DND-41 (cell line): ENCODE results near the gene BICC1.

Experiments used
- ATAC-seq: fragments of 200-7000 bp; cut with Tn5 transposase; 3 replicates; pipeline ENCODE4 v1.9.1; 2021; ENCODE audit warnings: low read depth; ENCODE audit not compliant: insufficient read depth
- DNase-seq: peaks from one replicate; pipeline ENCODE4 v3.0.0-alpha.2; 2020
- H2AFZ ChIP-seq: 2 replicates; pipeline ENCODE4 v1.6.0; 2012; ENCODE audit warnings: low read depth, low read length
- H3K27ac ChIP-seq: 2 replicates; pipeline ENCODE4 v1.5.1; 2012; ENCODE audit warnings: low read length, inconsistent platforms
- H3K27me3 ChIP-seq: fragments of 200-600 bp; sonication (generic); 2 replicates; pipeline ENCODE4 v1.6.0; 2012; ENCODE audit warnings: low read length, mild to moderate bottlenecking, inconsistent platforms; ENCODE audit not compliant: insufficient read depth, poor library complexity
- H3K36me3 ChIP-seq: 2 replicates; pipeline ENCODE4 v1.5.1; 2012; ENCODE audit warnings: low read length, inconsistent platforms; ENCODE audit not compliant: insufficient read depth
- H3K4me1 ChIP-seq: 2 replicates; pipeline ENCODE4 v1.5.1; 2012; ENCODE audit warnings: mild to moderate bottlenecking, low read length; ENCODE audit not compliant: insufficient read depth
- H3K4me2 ChIP-seq: 2 replicates; pipeline ENCODE4 v1.6.0; 2012; ENCODE audit warnings: mild to moderate bottlenecking, moderate library complexity, low read length, inconsistent platforms; ENCODE audit not compliant: insufficient read depth
- H3K4me3 ChIP-seq, 2 experiments: fragments of 200-600 bp in 1 of 2; shearing (Covaris generic) in 1 of 2; 2 replicates each; pipeline ENCODE4 v1.5.1; 2012 to 2016; ENCODE audit warnings: inconsistent platforms in 2 of 2, low read length in 2 of 2, mild to moderate bottlenecking in 2 of 2, low read depth in 1 of 2, moderate library complexity in 1 of 2
- H3K79me2 ChIP-seq: 2 replicates; pipeline ENCODE4 v1.6.0; 2012; ENCODE audit warnings: low read length, inconsistent platforms; ENCODE audit not compliant: insufficient read depth
- H3K9ac ChIP-seq: 2 replicates; pipeline ENCODE4 v1.6.0; 2012; ENCODE audit warnings: low read depth, mild to moderate bottlenecking, inconsistent platforms, low read length, moderate library complexity
- H3K9me3 ChIP-seq: 2 replicates; pipeline ENCODE4 v1.5.1; 2012; ENCODE audit warnings: low read length, moderate library complexity, mild to moderate bottlenecking, inconsistent platforms; ENCODE audit not compliant: insufficient read depth, severe bottlenecking
- H4K20me1 ChIP-seq: 2 replicates; pipeline ENCODE4 v1.6.0; 2012; ENCODE audit warnings: low read length; ENCODE audit not compliant: insufficient read depth
- CTCF ChIP-seq: IDR thresholded peaks from 2 replicates; pipeline ENCODE4 v1.5.1; 2012; ENCODE audit warnings: borderline replicate concordance, low read length, moderate library complexity, mild to moderate bottlenecking; ENCODE audit not compliant: poor library complexity, severe bottlenecking; ENCODE audit errors: extremely low read depth
- EZH2 ChIP-seq: IDR thresholded peaks from 3 replicates; pipeline ENCODE4 v1.6.1; 2012; ENCODE audit warnings: borderline replicate concordance, low read depth, mild to moderate bottlenecking, moderate library complexity, low read length, inconsistent platforms; ENCODE audit not compliant: severe bottlenecking

The BICC1 gene

DNA sequence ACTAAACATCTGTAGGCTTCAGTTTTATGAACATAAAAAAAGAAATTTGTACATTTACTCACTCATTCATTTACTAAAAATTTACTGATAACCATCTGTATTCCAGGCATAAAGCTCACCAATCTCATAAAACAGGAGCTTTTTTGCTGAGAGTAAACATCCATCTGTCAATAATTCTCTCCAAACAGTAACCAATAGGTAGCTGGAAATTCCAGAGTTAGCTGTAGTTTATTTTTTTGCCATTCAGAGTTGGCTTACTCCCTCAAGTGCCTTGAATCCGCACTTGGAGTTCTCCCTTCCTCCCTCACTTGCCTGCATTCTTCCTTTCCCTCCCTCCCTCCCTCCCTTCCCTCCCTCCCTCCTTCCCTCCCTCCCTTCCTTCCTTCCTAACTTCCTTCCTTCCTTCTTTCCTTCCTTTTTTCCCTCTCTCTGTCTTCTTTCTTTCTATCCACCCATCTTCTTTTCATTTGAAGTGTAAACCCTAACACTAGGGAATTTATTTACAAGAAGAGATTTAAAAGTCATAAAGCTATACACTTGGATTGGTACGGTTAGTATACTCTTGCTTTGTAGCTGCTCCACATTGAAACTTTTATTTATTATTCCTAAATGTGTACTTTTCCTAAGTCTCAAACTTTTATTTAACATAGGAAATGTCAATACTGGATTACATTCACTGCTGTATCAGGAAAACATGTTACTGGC, 44.6 kb upstream of the BICC1 start:
- TF ChIP-seq EZH2 (no peak), CTCF (no peak)
- H3K4me2 ChIP-seq = no peak overlapping the region
- no peaks in the 10 kb centered on the region for H3K9me3 ChIP-seq
- H3K27ac ChIP-seq = no peak overlapping the region
- H3K4me3 ChIP-seq = no peak overlapping the region
- H2AFZ ChIP-seq = no peak overlapping the region
- H3K79me2 ChIP-seq = no peaks in the 10 kb centered on the region
- H3K9ac ChIP-seq = no peak overlapping the region
- no peaks in the 10 kb centered on the region for H4K20me1 ChIP-seq
- H3K36me3 ChIP-seq = no peaks in the 10 kb centered on the region
- no peaks in the 10 kb centered on the region for H3K27me3 ChIP-seq
- DNase-seq = no peak
- ATAC-seq = no peak
- H3K4me1 ChIP-seq = no peaks in the 10 kb centered on the region

GRCh38 chr10:58473976-58474375, 38.7 kb upstream of the BICC1 start:
- Histone ChIP-seq H3K9ac (no peak overlapping the region), H3K27me3 (no peaks in the 10 kb centered on the region), H3K4me2 (no peak overlapping the region), H4K20me1 (no peaks in the 10 kb centered on the region), H3K27ac (no peak overlapping the region), H3K4me1 (0 out of 2 replicates have a peak, but pooled peaks cover 3% of the 10 kb centered on the region), H2AFZ (no peak overlapping the region), H3K9me3 (no peaks in the 10 kb centered on the region), H3K4me3 (no peak overlapping the region), H3K36me3 (no peaks in the 10 kb centered on the region), H3K79me2 (no peaks in the 10 kb centered on the region)
- no peak for DNase-seq
- no peak for TF ChIP-seq EZH2
- ATAC-seq = no peak

DNA sequence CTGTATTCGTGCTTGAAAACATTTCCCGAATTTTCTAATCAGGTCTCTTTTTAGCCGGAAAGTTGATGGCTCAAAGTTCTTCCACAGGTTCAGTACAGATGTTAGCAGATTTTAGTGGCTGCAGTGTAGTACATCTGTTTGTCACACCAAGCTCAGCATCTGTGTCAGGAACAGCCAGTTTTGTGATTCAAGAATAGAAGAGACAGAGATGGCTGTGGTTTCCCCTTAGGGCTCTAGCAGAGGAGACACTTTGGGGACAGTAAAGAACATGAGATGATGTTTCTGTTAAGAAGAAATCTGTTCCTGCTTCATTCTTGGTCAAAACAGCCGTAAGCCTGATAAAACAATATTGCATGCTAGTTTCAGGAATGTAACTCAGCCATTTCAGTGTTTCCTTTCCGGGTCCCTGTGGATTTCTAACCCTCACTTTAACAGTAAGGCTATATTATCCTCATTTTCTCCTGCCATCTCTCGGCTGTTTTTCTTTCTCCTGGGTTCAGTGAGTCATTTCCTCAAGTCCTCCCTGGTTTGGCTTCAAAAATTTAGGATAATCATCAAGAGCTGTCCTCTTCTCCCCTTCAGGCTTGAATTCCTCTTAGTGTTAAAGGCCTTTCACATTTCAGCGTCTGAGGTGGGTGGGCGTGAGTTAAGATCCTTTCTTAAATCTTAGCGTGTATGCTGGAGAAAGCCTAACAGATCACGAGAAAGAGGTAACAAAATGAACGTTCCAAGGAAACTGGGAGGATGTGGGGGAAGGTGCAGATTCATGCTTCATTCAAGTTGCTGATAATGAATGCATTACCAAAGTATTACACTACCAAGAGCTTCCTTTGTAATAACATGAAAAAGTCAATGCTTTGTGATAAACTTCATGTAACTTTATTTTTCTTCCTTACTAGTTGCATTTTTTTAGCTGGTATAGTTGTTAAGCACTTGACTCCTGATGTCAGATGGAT, 37.1 kb upstream of the BICC1 start:
- Histone ChIP-seq H3K27me3 (no peaks in the 10 kb centered on the region), H3K27ac (no peak overlapping the region), H3K36me3 (no peaks in the 10 kb centered on the region), H3K4me2 (no peak overlapping the region), H4K20me1 (no peaks in the 10 kb centered on the region), H3K79me2 (no peaks in the 10 kb centered on the region), H2AFZ (no peak overlapping the region), H3K4me1 (0 out of 2 replicates have a peak, but pooled peaks cover 3% of the 10 kb centered on the region), H3K9me3 (no peaks in the 10 kb centered on the region), H3K4me3 (no peak overlapping the region), H3K9ac (no peak overlapping the region)
- DNase-seq = no peak
- TF ChIP-seq EZH2 (no peak), CTCF (no peak)
- ATAC-seq = no peak

DNA sequence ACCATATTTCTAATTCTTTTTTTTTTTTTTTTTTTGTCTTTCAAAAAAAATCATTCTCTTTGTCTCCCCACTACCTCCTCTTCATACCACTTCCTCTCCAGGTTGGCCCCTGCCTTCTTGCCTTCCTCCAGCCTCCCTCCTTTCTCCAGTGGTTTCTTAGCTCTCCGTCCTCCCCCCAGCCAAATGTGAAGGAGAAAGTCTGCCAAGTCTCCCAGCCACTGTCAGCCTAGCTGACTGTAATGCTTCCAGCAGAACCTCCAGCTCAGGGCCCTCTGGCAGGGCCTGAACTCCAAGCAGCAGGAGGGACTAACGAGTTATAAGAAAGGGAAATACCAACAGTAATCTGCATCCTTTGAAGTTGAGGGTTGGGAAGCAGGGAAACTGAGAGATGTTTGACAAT, 35.5 kb upstream of the BICC1 start:
- TF ChIP-seq CTCF (no peak), EZH2 (no peak)
- H3K9me3 ChIP-seq = no peaks in the 10 kb centered on the region
- no peak overlapping the region for H3K27ac ChIP-seq
- H2AFZ ChIP-seq = no peak overlapping the region
- H3K4me2 ChIP-seq = no peak overlapping the region
- 0 out of 2 replicates have a peak, but pooled peaks cover 3% of the 10 kb centered on the region for H3K4me1 ChIP-seq
- no peak overlapping the region for H3K9ac ChIP-seq
- no peaks in the 10 kb centered on the region for H3K36me3 ChIP-seq
- H3K27me3 ChIP-seq = no peaks in the 10 kb centered on the region
- H4K20me1 ChIP-seq = no peaks in the 10 kb centered on the region
- H3K4me3 ChIP-seq = no peak overlapping the region
- ATAC-seq = peak; percentile 72
- H3K79me2 ChIP-seq = no peaks in the 10 kb centered on the region
- DNase-seq = peak; percentile 34
